ENCODE results near the gene NDNF. TPM values are rescaled to one million over a fixed set of nuclear protein-coding genes. Genes with fewer than 3 reads are reported as not detected.

Gene NDNF, protein sequence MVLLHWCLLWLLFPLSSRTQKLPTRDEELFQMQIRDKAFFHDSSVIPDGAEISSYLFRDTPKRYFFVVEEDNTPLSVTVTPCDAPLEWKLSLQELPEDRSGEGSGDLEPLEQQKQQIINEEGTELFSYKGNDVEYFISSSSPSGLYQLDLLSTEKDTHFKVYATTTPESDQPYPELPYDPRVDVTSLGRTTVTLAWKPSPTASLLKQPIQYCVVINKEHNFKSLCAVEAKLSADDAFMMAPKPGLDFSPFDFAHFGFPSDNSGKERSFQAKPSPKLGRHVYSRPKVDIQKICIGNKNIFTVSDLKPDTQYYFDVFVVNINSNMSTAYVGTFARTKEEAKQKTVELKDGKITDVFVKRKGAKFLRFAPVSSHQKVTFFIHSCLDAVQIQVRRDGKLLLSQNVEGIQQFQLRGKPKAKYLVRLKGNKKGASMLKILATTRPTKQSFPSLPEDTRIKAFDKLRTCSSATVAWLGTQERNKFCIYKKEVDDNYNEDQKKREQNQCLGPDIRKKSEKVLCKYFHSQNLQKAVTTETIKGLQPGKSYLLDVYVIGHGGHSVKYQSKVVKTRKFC
- total RNA-seq (2021) (2.3 to 2.5 TPM (median 2.4 TPM) in 3 replicates), Bru-seq, nascent RNA (percentile 44 among the genes with signal in this experiment)
- long read RNA-seq, experiment 1, transcript NDNF-201 (4 exons, 2,885 nt), result major isoform, 10 of 10 reads
- long read RNA-seq, experiment 1, partial matches to known transcripts, result 0 of 10 reads
- long read RNA-seq, experiment 1, other reads (novel, unspliced or antisense), result 0 of 10 reads
- long read RNA-seq, experiment 2, partial matches to known transcripts, result 1 of 5 reads
- long read RNA-seq, experiment 2, other reads (novel, unspliced or antisense), result 1 of 5 reads
- long read RNA-seq, experiment 3, result 0 reads

- no peaks in the 10 kb centered on the region for H3K36me3 Mint-ChIP-seq
- DNase-seq (ENCODE audit: low spot score) (peak; percentile 52), ATAC-seq (peak; percentile 25)
- H3K4me1 Mint-ChIP-seq, result peaks cover 33% of the 10 kb centered on the region
- no peaks in the 10 kb centered on the region for H3K9me3 Mint-ChIP-seq
- no peak within 1 kb of the TSS for H3K27ac Mint-ChIP-seq
- peaks cover 53% of the 10 kb centered on the region for H3K27me3 Mint-ChIP-seq (ENCODE audit: low read depth)
- peak within 1 kb of the TSS; percentile 88 for H3K4me3 Mint-ChIP-seq
- ChIA-PET POLR2A (interaction anchor here (0.5 kb wide), 1 partner anchor 11 kb away, joined by 3 read pairs; no protein-coding TSS in a partner anchor), CTCF (interaction anchor here (0.6 to 1.5 kb wide), 2 partner anchors 60 to 149 kb away, joined by 3 to 5 read pairs; partner anchors contain the start of gene PRDM5)
- no peak for TF ChIP-seq AR (CRISPR knock-in tag; IDR thresholded peaks at IDR 0.05)
- TF ChIP-seq HMGXB4 (CRISPR knock-in tag; IDR thresholded peaks at IDR 0.05), result no peak
- TF ChIP-seq USF2 (CRISPR knock-in tag; IDR thresholded peaks at IDR 0.05), result no peak
- no peak for TF ChIP-seq GABPB1 (CRISPR knock-in tag; IDR thresholded peaks at IDR 0.05)
- no peak for TF ChIP-seq ZNF138 (CRISPR knock-in tag; conservative IDR thresholded peaks at IDR 0.05)
- TF ChIP-seq FOXP4 (CRISPR knock-in tag; IDR thresholded peaks at IDR 0.05), result no peak
- TF ChIP-seq, protein P1, sequence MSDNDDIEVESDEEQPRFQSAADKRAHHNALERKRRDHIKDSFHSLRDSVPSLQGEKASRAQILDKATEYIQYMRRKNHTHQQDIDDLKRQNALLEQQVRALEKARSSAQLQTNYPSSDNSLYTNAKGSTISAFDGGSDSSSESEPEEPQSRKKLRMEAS (CRISPR knock-in tag; IDR thresholded peaks at IDR 0.05), result no peak; the same call in 1 of the 2 replicates
- no peak for TF ChIP-seq ZNF532 (CRISPR knock-in tag; IDR thresholded peaks at IDR 0.05; ENCODE audit: borderline replicate concordance)
- TF ChIP-seq GTF2I (CRISPR knock-in tag; conservative IDR thresholded peaks at IDR 0.05), result no peak
- no peak for TF ChIP-seq CREB1 (CRISPR knock-in tag; IDR thresholded peaks at IDR 0.05)
- no peak for TF ChIP-seq NR2C2 (CRISPR knock-in tag; IDR thresholded peaks at IDR 0.05)
- TF ChIP-seq ZNF281 (CRISPR knock-in tag; IDR thresholded peaks at IDR 0.05), result no peak
- TF ChIP-seq RELA (CRISPR knock-in tag; IDR thresholded peaks at IDR 0.05; ENCODE audit: borderline replicate concordance), result no peak
- TF ChIP-seq GRHL2 (CRISPR knock-in tag; IDR thresholded peaks at IDR 0.05; ENCODE audit: insufficient replicate concordance, severe bottlenecking), result no peak
Measured at GRCh38 chr4:121072224-121073003, at the start of gene NDNF. TSS of gene NDNF (minus strand) at chr4:121072535. CDS start at chr4:121045837, 26,698 bp downstream.

Measured in WTC11 (cell line).